Muscle of leg (tissue), 11 donors: ENCODE data around the gene ARHGAP18. TPM values are rescaled to one million over a fixed set of nuclear protein-coding genes. Genes with fewer than 3 reads are reported as not detected.

Source experiments
- DNase-seq: peaks from one replicate; pipeline ENCODE4 v3.0.0; 2013
- H3K27ac ChIP-seq: one replicate; pipeline ENCODE4 v1.5.1; 2013; ENCODE audit warnings: mild to moderate bottlenecking, low read length, control low read depth
- H3K27me3 ChIP-seq: one replicate; pipeline ENCODE4 v1.6.1; 2013; ENCODE audit warnings: low read length; ENCODE audit not compliant: control insufficient read depth, insufficient read depth
- H3K36me3 ChIP-seq: one replicate; pipeline ENCODE4 v1.6.1; 2013; ENCODE audit warnings: low read length; ENCODE audit not compliant: control insufficient read depth, insufficient read depth
- H3K4me1 ChIP-seq: one replicate; pipeline ENCODE4 v1.6.1; 2013; ENCODE audit warnings: low read length; ENCODE audit not compliant: control insufficient read depth, insufficient read depth
- H3K4me3 ChIP-seq: one replicate; pipeline ENCODE4 v1.5.1; 2013; ENCODE audit warnings: low read length, control low read depth
- H3K9me3 ChIP-seq: replicated peaks from 2 replicates; pipeline ENCODE4 v1.6.1; 2013; ENCODE audit warnings: low read depth, low read length; ENCODE audit not compliant: control insufficient read depth
- WGBS: methylation state at CpG from one replicate; pipeline ENCODE4 v1.1.5; 2013; ENCODE audit warnings: missing lambda C conversion rate; ENCODE audit not compliant: insufficient coverage; 5-methylcytosine and 5-hydroxymethylcytosine counted together
- polyA plus RNA-seq, 8 donors: library from polyadenylated mRNA; unstranded; fragments of 120-200 nt; gene quantifications; one replicate each; pipeline versions ENCODE4 v1.2.1 to v1.2.3, GENCODE V29; 2013; ENCODE audit warnings: inconsistent platforms in 1 of 8, low replicate concordance in 1 of 8; ENCODE audit not compliant: insufficient read length in 8 of 8, insufficient read depth in 1 of 8
- total RNA-seq: library from RNA; stranded (reverse); fragments of 120-200 nt; gene quantifications from one replicate; pipeline ENCODE4 v1.2.4, GENCODE V29; 2013

Gene ARHGAP18
- total and polyA plus RNA-seq, 9 donors: 14.2 to 22.8 (median 18.5) TPM

DNA sequence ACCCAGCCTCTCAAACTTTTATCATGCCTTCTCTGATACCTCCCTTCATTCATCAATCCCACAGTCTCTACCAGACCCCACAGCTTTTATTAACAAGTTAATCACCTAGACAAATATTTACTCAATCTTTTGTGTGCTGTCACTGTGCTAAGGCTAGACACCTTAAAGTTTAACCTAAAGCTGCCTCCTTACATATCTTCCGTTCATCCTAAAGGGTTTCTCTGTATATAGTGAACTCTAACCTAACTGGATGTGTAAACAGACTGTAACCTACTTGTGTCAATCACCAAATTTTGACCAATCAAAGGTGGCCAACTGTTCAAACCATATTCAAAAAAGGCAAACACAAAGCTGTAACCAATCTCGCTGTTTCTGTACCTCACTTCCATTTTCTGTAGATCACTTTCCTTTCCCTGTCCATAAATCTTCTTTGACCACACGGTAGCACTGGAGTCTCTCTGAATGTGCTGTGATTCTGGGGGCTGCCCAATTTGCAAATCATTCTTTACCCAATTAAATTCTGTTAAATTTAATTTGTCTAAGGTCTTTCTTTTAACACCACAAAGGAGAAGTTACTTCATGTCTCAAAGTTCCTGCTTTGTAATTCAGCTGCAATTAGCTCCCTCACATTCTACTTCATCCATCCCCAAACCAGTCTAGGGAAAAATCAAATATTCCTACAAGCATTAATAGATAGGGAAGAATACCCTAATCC, 72.5 kb downstream of the ARHGAP18 start:
- no CpG with 5 or more reads among the region's 3 CpGs for WGBS
- H3K9me3 ChIP-seq: no peaks in the 10 kb centered on the region
- peaks cover 9% of the 10 kb centered on the region for H3K36me3 ChIP-seq
- DNase-seq: no peak
- H3K4me1 ChIP-seq: peaks cover 6% of the 10 kb centered on the region
- H3K4me3 ChIP-seq: no peak overlapping the region
- peak overlapping the region; percentile 79 for H3K27ac ChIP-seq
- no peaks in the 10 kb centered on the region for H3K27me3 ChIP-seq

DNA sequence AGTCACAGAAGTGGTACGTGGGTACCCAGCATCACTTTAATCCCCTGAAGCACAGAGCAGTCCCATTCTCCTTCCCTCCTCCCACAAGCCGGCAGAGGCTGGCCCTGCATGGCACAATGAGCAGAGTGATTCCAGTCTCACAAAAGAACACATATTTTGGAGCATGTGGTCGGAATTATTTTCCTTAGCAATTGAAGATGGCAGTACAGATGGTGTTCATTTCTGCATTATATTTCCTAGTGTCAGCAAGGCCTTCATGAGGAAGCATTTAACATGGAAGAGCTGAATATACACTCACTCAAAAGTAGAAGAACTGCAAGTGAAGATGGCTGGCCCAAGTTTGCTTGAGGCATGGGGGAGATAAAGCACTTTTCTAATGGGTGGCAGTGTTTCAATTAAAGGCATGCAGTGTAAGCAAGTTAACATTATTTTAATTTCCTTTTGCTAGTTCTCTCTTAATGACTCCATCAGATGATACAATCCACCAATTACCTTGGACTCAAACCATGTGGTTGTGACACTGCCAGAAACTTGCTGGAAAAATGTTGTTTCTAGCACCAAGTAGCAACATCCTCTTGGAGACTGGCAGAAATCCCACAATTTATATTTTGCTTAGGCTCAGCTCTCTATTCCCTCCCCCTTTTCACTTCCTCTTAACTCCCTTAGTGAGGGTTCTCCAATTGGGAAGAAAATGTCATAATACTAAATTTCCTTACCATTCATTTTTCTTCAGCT, 74.4 kb downstream of the ARHGAP18 start:
- peak overlapping the region; percentile 89 for H3K27ac ChIP-seq
- no CpG with 5 or more reads among the region's 3 CpGs for WGBS
- H3K4me1 ChIP-seq: peaks cover 6% of the 10 kb centered on the region
- H3K27me3 ChIP-seq: no peaks in the 10 kb centered on the region
- DNase-seq: peak; percentile 98
- no peak overlapping the region for H3K4me3 ChIP-seq
- no peaks in the 10 kb centered on the region for H3K9me3 ChIP-seq
- H3K36me3 ChIP-seq: peaks cover 9% of the 10 kb centered on the region

DNA sequence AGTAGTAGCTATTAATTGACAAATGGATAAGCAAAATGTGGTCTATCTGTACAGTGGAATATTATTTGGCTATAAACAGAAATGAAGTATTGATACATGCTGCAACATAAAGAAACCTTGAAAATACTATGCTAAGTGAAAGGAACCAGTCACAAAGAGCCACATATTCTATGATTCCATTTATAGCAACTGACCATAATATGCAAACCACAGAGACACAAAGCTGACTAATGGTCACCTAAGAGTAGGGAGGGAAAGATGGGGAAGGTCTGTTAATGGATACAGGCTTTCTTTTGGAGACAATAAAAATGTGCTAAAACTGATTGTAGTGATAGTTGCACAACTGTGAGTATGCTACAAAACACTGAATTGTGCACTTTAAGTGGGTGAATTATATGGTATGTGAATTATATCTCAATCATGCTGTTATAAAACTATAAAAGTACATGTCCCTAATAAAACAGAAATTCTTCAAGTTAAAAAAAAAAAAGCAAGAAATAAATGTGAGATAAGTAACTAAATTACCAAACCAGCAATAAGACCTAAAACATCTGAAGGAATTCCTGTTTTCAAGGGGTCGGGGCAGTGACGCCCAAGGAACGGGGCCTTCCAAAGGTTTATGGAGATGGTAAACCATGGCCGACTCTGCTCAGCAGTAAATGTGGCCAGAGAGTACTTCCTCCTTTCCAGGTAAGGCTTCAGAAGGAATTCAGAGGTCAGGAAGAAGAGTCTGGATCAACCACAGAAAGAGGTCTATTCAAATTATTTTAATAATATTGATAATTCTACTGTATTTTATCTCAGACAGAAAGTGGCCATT, 75.4 kb downstream of the ARHGAP18 start:
- no peaks in the 10 kb centered on the region for H3K27me3 ChIP-seq
- no peak overlapping the region for H3K4me3 ChIP-seq
- no peaks in the 10 kb centered on the region for H3K9me3 ChIP-seq
- peaks cover 6% of the 10 kb centered on the region for H3K4me1 ChIP-seq
- no peak for DNase-seq
- no CpG with 5 or more reads among the region's 4 CpGs for WGBS
- H3K36me3 ChIP-seq: peaks cover 9% of the 10 kb centered on the region
- peak overlapping the region; percentile 89 for H3K27ac ChIP-seq

DNA sequence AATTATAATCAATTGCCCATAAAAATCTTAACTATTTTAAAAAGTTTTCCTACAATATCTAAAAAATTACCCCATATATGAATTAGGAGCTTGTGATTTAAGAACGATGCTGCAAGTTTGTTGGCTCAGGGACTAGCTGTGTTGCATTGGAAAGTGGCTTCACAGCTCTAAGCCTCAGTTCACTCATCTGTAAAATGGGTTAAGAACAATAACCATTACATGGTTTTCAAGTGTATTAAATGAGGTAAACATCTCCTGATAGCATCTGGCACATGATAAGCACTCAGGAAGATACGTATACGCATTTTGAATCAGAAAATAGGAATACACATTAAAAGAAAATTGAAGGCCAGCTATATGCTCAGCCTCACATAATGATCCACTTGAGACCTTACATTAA, 76.4 kb downstream of the ARHGAP18 start:
- no peak overlapping the region for H3K27ac ChIP-seq
- no peaks in the 10 kb centered on the region for H3K9me3 ChIP-seq
- no peak overlapping the region for H3K4me3 ChIP-seq
- no CpG with 5 or more reads among the region's 3 CpGs for WGBS
- no peaks in the 10 kb centered on the region for H3K27me3 ChIP-seq
- peaks cover 6% of the 10 kb centered on the region for H3K4me1 ChIP-seq
- no peak for DNase-seq
- peaks cover 9% of the 10 kb centered on the region for H3K36me3 ChIP-seq

DNA sequence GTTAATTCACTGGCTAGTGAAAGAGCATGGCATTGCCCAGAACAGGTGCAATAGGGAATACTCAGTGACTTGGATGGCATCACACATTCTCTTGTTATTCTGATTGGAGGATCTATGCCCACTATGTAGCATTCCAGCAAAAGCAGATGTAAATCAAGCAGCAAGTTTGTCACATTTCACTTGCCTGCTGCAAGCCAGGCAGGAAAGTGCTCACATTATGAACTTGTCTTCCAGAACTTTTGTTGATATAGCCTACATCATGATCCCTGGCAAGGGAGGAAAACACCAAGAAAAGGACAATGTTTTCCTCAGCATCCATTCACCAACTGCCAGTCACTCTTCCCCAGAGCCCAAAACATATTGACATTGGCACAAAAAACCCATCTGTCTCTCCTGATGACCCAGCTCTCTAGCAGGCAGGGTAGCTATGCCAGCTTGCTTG, 77.8 kb downstream of the ARHGAP18 start:
- Histone ChIP-seq H3K4me3 (no peak overlapping the region), H3K9me3 (no peaks in the 10 kb centered on the region), H3K27ac (no peak overlapping the region), H3K36me3 (peaks cover 6% of the 10 kb centered on the region), H3K27me3 (no peaks in the 10 kb centered on the region), H3K4me1 (peaks cover 4% of the 10 kb centered on the region)
- no peak for DNase-seq

DNA sequence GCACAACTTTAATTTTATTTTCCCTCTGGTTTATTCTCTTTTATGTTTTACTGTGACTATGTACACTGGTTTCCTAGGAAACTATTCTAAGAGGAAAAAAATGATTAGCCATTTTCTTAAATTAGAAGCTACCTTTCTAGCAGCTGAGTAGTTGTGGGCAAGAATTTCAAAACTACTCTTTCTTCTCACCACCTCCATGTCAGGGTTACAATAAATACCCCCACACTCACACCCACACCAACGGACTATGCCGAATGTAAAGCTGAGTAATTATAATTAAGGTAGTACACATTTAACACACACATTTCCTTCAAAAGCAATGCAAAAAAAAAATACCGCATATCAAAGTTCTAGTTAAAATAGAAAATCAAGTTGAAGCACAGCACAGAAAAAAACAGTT, 78.9 kb downstream of the ARHGAP18 start:
- peaks cover 4% of the 10 kb centered on the region for H3K4me1 ChIP-seq
- no peak for DNase-seq
- no peaks in the 10 kb centered on the region for H3K9me3 ChIP-seq
- no CpG with 5 or more reads among the region's 3 CpGs for WGBS
- H3K36me3 ChIP-seq: no peaks in the 10 kb centered on the region
- no peaks in the 10 kb centered on the region for H3K27me3 ChIP-seq
- no peak overlapping the region for H3K4me3 ChIP-seq
- no peak overlapping the region for H3K27ac ChIP-seq

DNA sequence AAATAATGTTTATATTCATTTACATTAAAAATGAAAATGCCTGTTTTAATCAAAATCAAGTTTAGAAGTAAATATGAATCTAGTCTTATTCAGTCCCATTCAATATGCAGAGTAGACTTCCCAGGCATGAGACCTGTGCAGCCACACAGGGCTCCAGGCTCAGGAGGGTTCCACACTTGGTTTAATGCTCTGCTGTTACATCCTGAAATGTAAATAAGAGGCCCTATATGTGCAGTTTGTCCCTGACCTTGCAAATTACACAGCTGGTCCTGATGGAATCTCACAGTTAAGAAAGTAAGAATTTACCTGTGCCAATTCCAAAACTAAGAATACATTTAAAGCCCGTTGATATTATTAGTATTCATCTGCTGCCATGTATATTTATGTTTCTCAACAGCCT, 79.4 kb downstream of the ARHGAP18 start:
- Histone ChIP-seq H3K9me3 (no peaks in the 10 kb centered on the region), H3K36me3 (no peaks in the 10 kb centered on the region), H3K4me1 (peaks cover 4% of the 10 kb centered on the region), H3K27me3 (no peaks in the 10 kb centered on the region), H3K27ac (no peak overlapping the region), H3K4me3 (no peak overlapping the region)
- DNase-seq: no peak
- no CpG with 5 or more reads among the region's 1 CpG for WGBS

DNA sequence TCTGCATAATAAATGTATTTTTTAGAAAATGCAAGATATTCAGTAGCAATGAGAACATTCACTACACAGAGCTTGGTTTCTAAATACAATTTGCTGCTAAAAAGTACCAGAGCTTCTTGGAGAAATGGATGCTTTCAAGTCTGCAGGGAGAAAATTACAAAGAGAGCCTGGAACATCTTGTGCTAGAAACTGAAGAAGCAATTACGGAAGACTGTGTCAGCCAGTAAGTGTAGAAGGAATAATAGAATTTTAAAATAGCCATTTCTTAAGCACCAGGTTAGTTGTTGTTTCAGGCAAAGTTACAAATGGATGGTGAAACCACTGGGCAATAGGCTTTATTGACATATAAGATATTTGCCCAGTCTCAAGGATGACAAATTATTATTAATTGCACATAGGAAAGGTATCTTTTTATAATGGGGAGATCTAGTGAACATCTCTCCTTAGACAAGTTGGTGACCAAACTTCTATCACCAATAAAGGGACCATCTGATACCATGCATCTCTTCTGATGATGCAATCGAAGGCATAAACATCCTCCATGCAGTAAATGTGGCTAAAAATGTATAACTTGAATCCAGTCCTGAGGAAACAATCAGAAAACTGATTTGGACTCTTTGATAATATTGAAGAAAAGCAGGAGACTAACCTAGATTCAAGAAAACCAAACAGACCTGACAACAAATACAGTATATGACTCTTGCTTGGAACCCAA, 81.7 kb downstream of the ARHGAP18 start:
- Histone ChIP-seq H3K4me3 (no peak overlapping the region), H3K36me3 (no peaks in the 10 kb centered on the region), H3K4me1 (no peaks in the 10 kb centered on the region), H3K27me3 (no peaks in the 10 kb centered on the region), H3K27ac (no peak overlapping the region), H3K9me3 (no peaks in the 10 kb centered on the region)
- DNase-seq: no peak
- WGBS: no CpG with 5 or more reads among the region's 2 CpGs

DNA sequence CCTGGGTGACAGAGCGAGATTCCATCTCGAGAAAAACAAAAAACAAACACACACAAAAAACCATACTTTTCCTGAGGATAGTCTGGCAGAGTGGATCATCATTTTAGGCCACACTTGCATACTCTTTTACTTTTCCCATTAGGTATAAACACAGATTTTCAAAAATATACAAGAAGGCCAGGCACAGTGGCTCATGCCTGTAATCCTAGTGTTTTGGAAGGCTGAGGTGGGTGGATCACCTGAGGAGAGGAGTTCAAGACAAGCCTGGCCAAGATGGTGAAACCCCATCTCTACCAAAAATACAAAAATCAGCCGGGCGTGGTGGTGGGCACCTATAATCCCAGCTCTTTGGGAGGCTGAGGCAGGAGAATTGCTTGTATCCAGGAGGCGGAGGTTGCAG, 85.5 kb downstream of the ARHGAP18 start:
- H3K4me1 ChIP-seq: no peaks in the 10 kb centered on the region
- no peak for DNase-seq
- no peak overlapping the region for H3K4me3 ChIP-seq
- H3K9me3 ChIP-seq: no peaks in the 10 kb centered on the region
- H3K36me3 ChIP-seq: no peaks in the 10 kb centered on the region
- no peak overlapping the region for H3K27ac ChIP-seq
- no CpG with 5 or more reads among the region's 5 CpGs for whole genome bisulfite sequencing
- no peaks in the 10 kb centered on the region for H3K27me3 ChIP-seq
